ENCODE measurements around the gene SMURF1.

GRCh38 chr7:99029466-99030435, 114.2 kb downstream of the SMURF1 start:
- TF ChIP-seq POLR2A (IDR thresholded peaks at IDR 0.05) (no peak), CTCF (IDR thresholded peaks at IDR 0.05) (no peak)
